Measurements from ENCODE around the gene CAPN9. TPM values are rescaled to one million over a fixed set of nuclear protein-coding genes. Genes with fewer than 3 reads are reported as not detected.
A peak's percentile ranks its signal among the peaks of the same experiment; 100 is the strongest.

The CAPN9 gene
- total RNA-seq, 1 experiment from 2014 or later, result 0.39 TPM

- POLR2A ChIA-PET, result no interaction called here
- Histone ChIP-seq H3K36me3 (ENCODE audit: control insufficient read depth, insufficient read depth, low read length) (peaks cover 12% of the 10 kb centered on the region), H3K9me3 (no peaks in the 10 kb centered on the region), H3K4me1 (peaks cover 68% of the 10 kb centered on the region), H3K27me3 (replicated peaks; ENCODE audit: control insufficient read depth, insufficient read depth, low read length) (no peaks in the 10 kb centered on the region), H3K4me3 (ENCODE audit: low read depth, low read length) (no peak overlapping the region)
- no peak overlapping the region for H3K4me3 Mint-ChIP-seq (ENCODE audit: unreplicated experiment)
- H3K9me3 Mint-ChIP-seq (ENCODE audit: unreplicated experiment), result no peaks in the 10 kb centered on the region
- no peak for DNase-seq
- intact Hi-C loops (cut with micrococcal nuclease; ENCODE audit: unreplicated experiment), result no loop called here
- peaks cover 28% of the 10 kb centered on the region for H3K36me3 Mint-ChIP-seq (ENCODE audit: insufficient read depth, unreplicated experiment)
- H3K4me1 Mint-ChIP-seq (ENCODE audit: low read depth, unreplicated experiment), result peaks cover 52% of the 10 kb centered on the region
- peak overlapping the region; percentile 99 for H3K27ac Mint-ChIP-seq (ENCODE audit: unreplicated experiment)
- BruUV-seq (replicated peaks), result no TSS peak
- H3K27me3 Mint-ChIP-seq (ENCODE audit: insufficient read depth, unreplicated experiment), result no peaks in the 10 kb centered on the region
- CTCF ChIA-PET, result no interaction called here
- TF ChIP-seq CTCF (IDR thresholded peaks at IDR 0.05; ENCODE audit: insufficient read depth in 1 of 2, low read depth in 1 of 2, low read length in 1 of 2, severe bottlenecking in 1 of 2, unreplicated experiment in 1 of 2), result no peak
Observed at GRCh38 chr1:230706020-230706699, 41.0 kb upstream of the CAPN9 start.

- POLR2A ChIA-PET, result no interaction called here
- intact Hi-C loops (cut with micrococcal nuclease; ENCODE audit: unreplicated experiment), result no loop called here
Observed at GRCh38 chr1:230706887-230707731, 40.1 kb upstream of the CAPN9 start.

More at GRCh38 chr1:230706887-230707731, 40.1 kb upstream of the CAPN9 start:
- H3K9me3 Mint-ChIP-seq (ENCODE audit: unreplicated experiment), result no peaks in the 10 kb centered on the region
- Histone ChIP-seq H3K4me1 (peaks cover 59% of the 10 kb centered on the region), H3K9me3 (no peaks in the 10 kb centered on the region), H3K36me3 (ENCODE audit: control insufficient read depth, insufficient read depth, low read length) (peaks cover 12% of the 10 kb centered on the region), H3K27me3 (replicated peaks; ENCODE audit: control insufficient read depth, insufficient read depth, low read length) (no peaks in the 10 kb centered on the region), H3K4me3 (ENCODE audit: low read depth, low read length) (no peak overlapping the region)
- peak overlapping the region; percentile 99 for H3K27ac Mint-ChIP-seq (ENCODE audit: unreplicated experiment)
- no TSS peak for BruUV-seq (replicated peaks)
- peaks cover 48% of the 10 kb centered on the region for H3K4me1 Mint-ChIP-seq (ENCODE audit: low read depth, unreplicated experiment)
- DNase-seq, result no peak
- CTCF ChIA-PET, result no interaction called here
- H3K36me3 Mint-ChIP-seq (ENCODE audit: insufficient read depth, unreplicated experiment), result peaks cover 28% of the 10 kb centered on the region
- no peaks in the 10 kb centered on the region for H3K27me3 Mint-ChIP-seq (ENCODE audit: insufficient read depth, unreplicated experiment)
- no peak overlapping the region for H3K4me3 Mint-ChIP-seq (ENCODE audit: unreplicated experiment)
- TF ChIP-seq CTCF (IDR thresholded peaks at IDR 0.05; ENCODE audit: insufficient read depth in 1 of 2, low read depth in 1 of 2, low read length in 1 of 2, severe bottlenecking in 1 of 2, unreplicated experiment in 1 of 2), result no peak
